Trophoblast cell (in vitro differentiated cells and primary cell): ENCODE data around the gene NPEPL1.

Experiments
- DNase-seq, 2 donors: peaks; one replicate each; pipeline ENCODE4 v3.0.0-alpha.2; 2016
- H2AFZ ChIP-seq: 2 replicates; pipeline ENCODE4 v1.6.1; 2013; ENCODE audit warnings: low read length, moderate library complexity, mild to moderate bottlenecking; ENCODE audit not compliant: insufficient read depth, poor library complexity
- H2AK5ac ChIP-seq: 2 replicates; pipeline ENCODE4 v1.6.1; 2013; ENCODE audit warnings: mild to moderate bottlenecking, low read length
- H2BK120ac ChIP-seq: 2 replicates; pipeline ENCODE4 v1.6.1; 2013; ENCODE audit warnings: low read length, mild to moderate bottlenecking, moderate library complexity; ENCODE audit not compliant: insufficient read depth, poor library complexity
- H2BK12ac ChIP-seq: 2 replicates; pipeline ENCODE4 v1.6.1; 2013; ENCODE audit warnings: mild to moderate bottlenecking, low read length, moderate library complexity
- H2BK5ac ChIP-seq: 2 replicates; pipeline ENCODE4 v1.6.1; 2013; ENCODE audit warnings: low read length, low read depth, moderate library complexity, mild to moderate bottlenecking; ENCODE audit not compliant: poor library complexity
- H3K14ac ChIP-seq: 2 replicates; pipeline ENCODE4 v1.6.1; 2013; ENCODE audit warnings: mild to moderate bottlenecking, low read length
- H3K18ac ChIP-seq: 2 replicates; pipeline ENCODE4 v1.6.1; 2013; ENCODE audit warnings: mild to moderate bottlenecking, low read length
- H3K23ac ChIP-seq: 2 replicates; pipeline ENCODE4 v1.6.1; 2013; ENCODE audit warnings: low read length
- H3K27ac ChIP-seq: 2 replicates; pipeline ENCODE4 v1.5.1; 2013; ENCODE audit warnings: low read depth, mild to moderate bottlenecking, inconsistent platforms, low read length, moderate library complexity
- H3K27me3 ChIP-seq: 2 replicates; pipeline ENCODE4 v1.6.1; 2013; ENCODE audit warnings: inconsistent platforms, mild to moderate bottlenecking, low read length, moderate library complexity; ENCODE audit not compliant: insufficient read depth
- H3K36me3 ChIP-seq, 2 experiments: 1 replicate in 1 of 2; 2 replicates in 1 of 2; pipeline ENCODE4 v1.6.1; 2013; ENCODE audit warnings: low read length in 2 of 2, mild to moderate bottlenecking in 2 of 2, moderate library complexity in 1 of 2; ENCODE audit not compliant: insufficient read depth in 2 of 2, control insufficient read depth in 1 of 2
- H3K4ac ChIP-seq: 2 replicates; pipeline ENCODE4 v1.6.1; 2013; ENCODE audit warnings: low read depth, mild to moderate bottlenecking, low read length, moderate library complexity
- H3K4me1 ChIP-seq, 2 experiments: 1 replicate in 1 of 2; 2 replicates in 1 of 2; pipeline ENCODE4 v1.6.1; 2013; ENCODE audit warnings: low read length in 2 of 2, mild to moderate bottlenecking in 2 of 2, moderate library complexity in 1 of 2; ENCODE audit not compliant: insufficient read depth in 2 of 2, control insufficient read depth in 1 of 2
- H3K4me2 ChIP-seq: 2 replicates; pipeline ENCODE4 v1.6.1; 2013; ENCODE audit warnings: inconsistent platforms, mild to moderate bottlenecking, low read length, moderate library complexity
- H3K4me3 ChIP-seq: 2 replicates; pipeline ENCODE4 v1.5.1; 2013; ENCODE audit warnings: mild to moderate bottlenecking, low read depth, low read length, inconsistent platforms
- H3K79me1 ChIP-seq: one replicate; pipeline ENCODE4 v1.6.1; 2013; ENCODE audit warnings: low read length
- H3K79me2 ChIP-seq: 2 replicates; pipeline ENCODE4 v1.6.1; 2013; ENCODE audit warnings: low read length, mild to moderate bottlenecking; ENCODE audit not compliant: control insufficient read depth, insufficient read depth, poor library complexity
- H3K9ac ChIP-seq: 2 replicates; pipeline ENCODE4 v1.6.1; 2013; ENCODE audit warnings: mild to moderate bottlenecking, low read length
- H3K9me3 ChIP-seq: 2 replicates; pipeline ENCODE4 v1.6.1; 2013; ENCODE audit warnings: low read depth, mild to moderate bottlenecking, control low read depth, inconsistent platforms, low read length; ENCODE audit not compliant: insufficient read depth
- H4K12ac ChIP-seq: 2 replicates; pipeline ENCODE4 v1.6.1; 2013; ENCODE audit warnings: low read depth, mild to moderate bottlenecking, low read length, moderate library complexity
- H4K8ac ChIP-seq: 2 replicates; pipeline ENCODE4 v1.6.1; 2013; ENCODE audit warnings: low read depth, mild to moderate bottlenecking, low read length, moderate library complexity
- H4K91ac ChIP-seq: one replicate; pipeline ENCODE4 v1.6.1; 2013; ENCODE audit warnings: low read depth, mild to moderate bottlenecking, low read length, moderate library complexity
- WGBS: extraction: QIAGEN DNeasy Blood & Tissue Kit; methylation state at CpG from one replicate; pipeline ENCODE4 v1.1.7; 2013; ENCODE audit warnings: missing lambda C conversion rate; ENCODE audit not compliant: insufficient read length, insufficient coverage; ENCODE audit errors: extremely low coverage; 5-methylcytosine and 5-hydroxymethylcytosine counted together

NPEPL1 gene

DNA sequence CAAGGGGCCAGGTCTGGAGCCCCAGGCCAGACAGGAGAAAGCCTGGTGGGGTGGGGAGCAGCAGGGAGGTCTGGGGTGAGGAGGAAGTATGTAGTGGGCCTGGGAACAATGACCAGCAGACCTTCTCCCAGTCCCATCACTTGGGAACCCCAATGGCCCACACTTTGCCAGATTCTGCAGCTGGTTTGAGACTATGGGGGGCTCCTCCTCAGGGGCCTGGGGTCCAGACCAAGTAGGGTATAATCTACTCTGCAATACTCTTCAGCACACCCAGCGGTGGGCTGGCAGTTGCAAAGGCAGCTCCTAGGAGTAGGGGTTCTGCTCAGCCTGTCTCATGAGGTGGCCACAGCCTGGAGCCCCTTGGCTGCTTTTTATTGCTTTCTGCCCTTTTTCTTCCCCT lies 52.8 kb downstream of the NPEPL1 start:
- Histone ChIP-seq H2AFZ (no peak overlapping the region), H3K4me2 (no peak overlapping the region), H3K27ac (no peak overlapping the region), H2BK120ac (no peak overlapping the region), H3K36me3 (no peaks in the 10 kb centered on the region), H3K4ac (no peak overlapping the region), H3K79me2 (no peaks in the 10 kb centered on the region), H3K9me3 (peaks cover 4% of the 10 kb centered on the region), H3K27me3 (no peaks in the 10 kb centered on the region), H3K4me1 (no peaks in the 10 kb centered on the region), H3K79me1 (no peaks in the 10 kb centered on the region), H3K23ac (no peak overlapping the region), H3K14ac (no peak overlapping the region), H2BK12ac (no peak overlapping the region), H3K18ac (no peak overlapping the region), H3K4me3 (no peak overlapping the region), H3K9ac (no peak overlapping the region), H4K8ac (no peak overlapping the region), H4K12ac (no peak overlapping the region), H2AK5ac (no peak overlapping the region), H4K91ac (no peak overlapping the region), H2BK5ac (no peak overlapping the region)
- DNase-seq, result no peak
- no CpG with 5 or more reads among the region's 1 CpG for WGBS

DNA sequence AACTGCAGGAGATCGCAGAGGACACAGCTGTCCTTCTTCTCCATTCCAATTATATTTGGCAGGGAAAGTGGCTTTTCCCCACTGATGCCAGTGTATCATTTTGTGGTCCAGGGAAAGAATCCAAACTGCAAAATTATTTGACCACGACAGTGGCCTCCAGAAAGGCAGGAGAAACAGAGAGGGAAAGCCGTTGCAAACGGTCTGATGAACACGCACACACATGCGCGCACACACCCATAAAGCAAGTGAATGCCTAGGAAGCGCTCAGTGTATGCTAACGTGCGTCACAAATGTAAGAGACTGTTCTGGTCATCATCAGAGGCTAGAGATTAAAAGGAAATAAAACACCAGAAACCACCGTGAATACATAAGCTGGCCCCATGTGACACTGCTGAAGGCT lies 54.0 kb downstream of the NPEPL1 start:
- Histone ChIP-seq H3K9me3 (peaks cover 4% of the 10 kb centered on the region), H3K23ac (no peak overlapping the region), H4K12ac (no peak overlapping the region), H2BK5ac (no peak overlapping the region), H3K18ac (no peak overlapping the region), H2AFZ (no peak overlapping the region), H3K79me1 (no peaks in the 10 kb centered on the region), H3K27me3 (no peaks in the 10 kb centered on the region), H2BK12ac (no peak overlapping the region), H4K8ac (no peak overlapping the region), H3K4me3 (no peak overlapping the region), H3K9ac (no peak overlapping the region), H2BK120ac (no peak overlapping the region), H3K79me2 (no peaks in the 10 kb centered on the region), H3K4me2 (no peak overlapping the region), H3K27ac (no peak overlapping the region), H3K36me3 (no peaks in the 10 kb centered on the region), H3K4me1 (no peaks in the 10 kb centered on the region), H3K4ac (no peak overlapping the region), H2AK5ac (no peak overlapping the region), H4K91ac (no peak overlapping the region), H3K14ac (no peak overlapping the region)
- DNase-seq, result no peak
- no CpG with 5 or more reads among the region's 11 CpGs for WGBS

DNA sequence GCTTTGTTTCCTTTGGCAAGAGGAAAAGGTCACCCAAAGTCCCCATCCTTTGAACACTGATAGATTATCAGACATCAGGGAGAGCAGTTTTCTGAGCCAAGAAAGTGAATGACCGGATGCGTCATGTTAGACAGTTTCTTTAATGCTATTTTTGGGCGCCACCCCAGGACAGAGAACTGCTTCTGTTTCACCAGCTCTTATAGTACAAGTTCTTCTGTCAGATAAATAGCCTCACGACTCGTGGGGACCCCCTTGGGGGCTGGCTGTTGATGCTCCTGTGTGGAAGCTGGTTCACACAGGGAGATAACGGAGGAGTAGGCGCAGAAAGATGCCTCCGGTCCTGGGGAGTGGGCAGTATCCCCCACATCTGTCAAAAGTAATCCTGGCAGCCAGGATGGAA lies 54.6 kb downstream of the NPEPL1 start:
- WGBS, result no CpG with 5 or more reads among the region's 8 CpGs
- Histone ChIP-seq H3K4me3 (no peak overlapping the region), H3K36me3 (no peaks in the 10 kb centered on the region)

DNA sequence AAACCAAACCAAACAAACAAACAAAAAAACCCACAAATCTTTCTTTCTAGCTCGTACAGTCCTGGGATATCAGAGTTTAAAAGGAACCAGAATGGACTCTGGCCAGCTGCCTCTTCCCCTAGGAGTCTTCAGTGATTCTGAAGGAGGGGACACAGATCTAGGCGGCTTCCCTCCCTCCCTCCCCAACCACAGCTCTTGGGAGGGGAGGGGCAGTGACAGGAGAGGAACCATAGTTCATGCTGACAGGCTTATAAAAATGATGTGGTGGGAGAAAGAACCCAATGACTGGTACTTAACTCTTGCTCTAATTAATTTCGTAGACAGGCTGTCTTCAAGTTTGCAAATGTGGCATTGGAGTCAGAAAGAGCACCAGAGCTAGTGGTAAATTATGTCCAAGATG lies 56.0 kb downstream of the NPEPL1 start:
- H3K4me2 ChIP-seq, result no peak overlapping the region

More for the DNA sequence above, 54.6 kb downstream of the NPEPL1 start:
- Histone ChIP-seq H3K9ac (no peak overlapping the region), H3K23ac (no peak overlapping the region), H2BK120ac (no peak overlapping the region), H4K8ac (no peak overlapping the region), H3K14ac (no peak overlapping the region), H4K91ac (no peak overlapping the region), H3K79me2 (no peaks in the 10 kb centered on the region), H3K4me1 (no peaks in the 10 kb centered on the region), H3K4me2 (no peak overlapping the region), H3K9me3 (peaks cover 4% of the 10 kb centered on the region), H3K4ac (no peak overlapping the region), H2AFZ (no peak overlapping the region), H3K18ac (no peak overlapping the region), H3K27me3 (no peaks in the 10 kb centered on the region), H4K12ac (no peak overlapping the region), H3K79me1 (no peaks in the 10 kb centered on the region), H2AK5ac (no peak overlapping the region), H2BK5ac (no peak overlapping the region), H3K27ac (no peak overlapping the region), H2BK12ac (no peak overlapping the region)
- no peak for DNase-seq

More for the DNA sequence above, 56.0 kb downstream of the NPEPL1 start:
- no peaks in the 10 kb centered on the region for H3K79me2 ChIP-seq
- H3K9ac ChIP-seq, result no peak overlapping the region
- no peak overlapping the region for H4K12ac ChIP-seq
- H3K4me3 ChIP-seq, result no peak overlapping the region
- no CpG with 5 or more reads among the region's 3 CpGs for WGBS
- no peak for DNase-seq
- H2BK12ac ChIP-seq, result no peak overlapping the region
- no peak overlapping the region for H3K4ac ChIP-seq
- no peak overlapping the region for H3K27ac ChIP-seq
- no peak overlapping the region for H4K8ac ChIP-seq
- H2BK120ac ChIP-seq, result no peak overlapping the region
- H3K4me1 ChIP-seq, result no peaks in the 10 kb centered on the region
- H3K79me1 ChIP-seq, result no peaks in the 10 kb centered on the region
- H3K18ac ChIP-seq, result no peak overlapping the region
- H3K36me3 ChIP-seq, result no peaks in the 10 kb centered on the region
- no peak overlapping the region for H3K14ac ChIP-seq
- no peak overlapping the region for H2AFZ ChIP-seq
- H3K9me3 ChIP-seq, result peaks cover 4% of the 10 kb centered on the region
- H3K27me3 ChIP-seq, result no peaks in the 10 kb centered on the region
- no peak overlapping the region for H3K23ac ChIP-seq
- H4K91ac ChIP-seq, result no peak overlapping the region
- H2BK5ac ChIP-seq, result no peak overlapping the region
- no peak overlapping the region for H2AK5ac ChIP-seq
